Measurements from ENCODE around the gene TMEM130. TPM values are rescaled to one million over a fixed set of nuclear protein-coding genes. Genes with fewer than 3 reads are reported as not detected.

The TMEM130 gene
- total RNA-seq, 1 experiment from 2014 or later: 1.7 TPM

DNA sequence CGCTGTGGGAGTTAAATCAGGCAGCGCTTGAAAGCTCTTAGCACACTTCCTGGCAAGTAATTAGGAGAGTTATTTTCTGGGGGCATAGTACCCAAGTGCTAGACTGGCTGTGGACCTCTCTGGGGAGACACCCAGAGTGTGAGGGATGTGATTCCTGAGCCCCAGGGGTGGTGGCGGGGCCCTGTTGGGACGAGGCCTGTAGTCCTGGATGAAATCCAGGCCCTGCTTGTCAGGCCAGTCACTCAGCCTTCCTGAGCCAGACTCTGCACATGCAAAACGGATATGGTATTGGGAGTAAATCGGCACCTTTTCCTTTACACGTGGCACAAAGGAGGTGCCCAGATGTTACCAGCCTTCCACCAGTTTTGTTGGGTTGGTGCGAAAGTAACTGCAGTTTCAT, 39.7 kb upstream of the TMEM130 start:
- Mint-ChIP-seq H3K9me3 (peaks cover 15 to 20% of the 10 kb centered on the region in 2 experiments), H3K36me3 (ENCODE audit: insufficient read depth in 1 of 3, low read depth in 3 of 3) (peaks cover 76 to 97% (median 95%) of the 10 kb centered on the region in 3 experiments), H3K27ac (no peak overlapping the region), H3K27me3 (ENCODE audit: low read depth) (no peaks in the 10 kb centered on the region), H3K4me1 (no peaks in the 10 kb centered on the region), H3K4me3 (no peak overlapping the region)
- Histone ChIP-seq H3K4ac (ENCODE audit: low read depth, low read length) (no peak overlapping the region), H3K27me3 (ENCODE audit: insufficient read depth, low read length) (no peaks in the 10 kb centered on the region), H3K9me3 (ENCODE audit: control insufficient read depth, low read depth, low read length) (peaks cover 8% of the 10 kb centered on the region), H3K79me1 (ENCODE audit: insufficient read depth, low read depth, low read length, poor library complexity, severe bottlenecking) (no peaks in the 10 kb centered on the region), H2BK20ac (ENCODE audit: low read depth, low read length, poor library complexity, severe bottlenecking) (no peak overlapping the region), H2BK120ac (ENCODE audit: low read depth, low read length, poor library complexity, severe bottlenecking) (no peak overlapping the region), H2BK5ac (ENCODE audit: insufficient read length, low read length) (no peak overlapping the region), H3K14ac (ENCODE audit: insufficient read depth, low read length) (no peak overlapping the region), H3K79me2 (ENCODE audit: insufficient read depth, low read length) (no peaks in the 10 kb centered on the region), H2BK15ac (ENCODE audit: low read depth, low read length) (no peak overlapping the region), H3K4me1 (ENCODE audit: insufficient read depth, low read length) (no peaks in the 10 kb centered on the region), H3K18ac (ENCODE audit: insufficient read length, low read depth, low read length) (no peak overlapping the region), H3K9ac (ENCODE audit: extremely low read depth, insufficient read length, low read length) (no peak overlapping the region), H2AFZ (ENCODE audit: low read length) (no peak overlapping the region), H4K91ac (ENCODE audit: insufficient read length, low read depth, low read length) (no peak overlapping the region), H3T11ph (ENCODE audit: low read length) (no peak overlapping the region), H2AK5ac (ENCODE audit: insufficient read length, low read length) (no peak overlapping the region), H2BK12ac (ENCODE audit: insufficient read length, low read depth, low read length) (no peak overlapping the region), H4K20me1 (ENCODE audit: control insufficient read depth, insufficient read depth, insufficient read length) (peaks cover 2% of the 10 kb centered on the region), H3K23me2 (ENCODE audit: insufficient read length, low read depth, low read length, poor library complexity, severe bottlenecking) (no peaks in the 10 kb centered on the region), H4K8ac (replicated peaks; ENCODE audit: insufficient read length, low read depth, low read length) (no peak overlapping the region), H3K27ac (ENCODE audit: insufficient read length, low read depth, low read length) (no peak overlapping the region), H4K5ac (ENCODE audit: insufficient read length, low read depth, low read length) (no peak overlapping the region), H3K23ac (ENCODE audit: insufficient read length, low read depth, low read length) (no peak overlapping the region), H3K56ac (ENCODE audit: insufficient read length, low read depth, low read length) (no peak overlapping the region), H3K4me2 (ENCODE audit: insufficient read depth, insufficient read length, low read length) (no peak overlapping the region)
- DNase-seq: no peak
- TF ChIP-seq, protein P1, sequence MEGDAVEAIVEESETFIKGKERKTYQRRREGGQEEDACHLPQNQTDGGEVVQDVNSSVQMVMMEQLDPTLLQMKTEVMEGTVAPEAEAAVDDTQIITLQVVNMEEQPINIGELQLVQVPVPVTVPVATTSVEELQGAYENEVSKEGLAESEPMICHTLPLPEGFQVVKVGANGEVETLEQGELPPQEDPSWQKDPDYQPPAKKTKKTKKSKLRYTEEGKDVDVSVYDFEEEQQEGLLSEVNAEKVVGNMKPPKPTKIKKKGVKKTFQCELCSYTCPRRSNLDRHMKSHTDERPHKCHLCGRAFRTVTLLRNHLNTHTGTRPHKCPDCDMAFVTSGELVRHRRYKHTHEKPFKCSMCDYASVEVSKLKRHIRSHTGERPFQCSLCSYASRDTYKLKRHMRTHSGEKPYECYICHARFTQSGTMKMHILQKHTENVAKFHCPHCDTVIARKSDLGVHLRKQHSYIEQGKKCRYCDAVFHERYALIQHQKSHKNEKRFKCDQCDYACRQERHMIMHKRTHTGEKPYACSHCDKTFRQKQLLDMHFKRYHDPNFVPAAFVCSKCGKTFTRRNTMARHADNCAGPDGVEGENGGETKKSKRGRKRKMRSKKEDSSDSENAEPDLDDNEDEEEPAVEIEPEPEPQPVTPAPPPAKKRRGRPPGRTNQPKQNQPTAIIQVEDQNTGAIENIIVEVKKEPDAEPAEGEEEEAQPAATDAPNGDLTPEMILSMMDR (conservative IDR thresholded peaks at IDR 0.05): no peak
- WGBS (ENCODE audit: extremely low coverage, insufficient read length, low lambda C conversion rate): no CpG with 5 or more reads among the region's 8 CpGs
